GM19328 (cell line): Measurements from ENCODE around the gene MAP7D3.
"Not testable (repeated sequence)": the region's sequence is repeated elsewhere in the genome, so short reads cannot be mapped to it uniquely, and the experiment has no call there.

ENCODE experiments used
- ATAC-seq: cut with Tn5 transposase; IDR thresholded peaks from one replicate; pipeline ENCODE4 v1.9.1; 2021; ENCODE audit warnings: mild to moderate bottlenecking, moderate library complexity; ENCODE audit not compliant: unreplicated experiment

Gene MAP7D3

GRCh38 chrX:136251041-136251991 is at the start of gene MAP7D3:
Gene MAP7D3 (minus strand): TSS chrX:136251400. CDS start chrX:136251358, 42 bp downstream.
- peak; percentile 80 for ATAC-seq

GRCh38 chrX:136300721-136301120 is 49.5 kb upstream of the MAP7D3 start, which contains the start of gene ADGRG4:
Gene ADGRG4 (plus strand): TSS chrX:136300963. CDS start chrX:136308778, 7,815 bp downstream.
- ATAC-seq: not testable (repeated sequence)

GRCh38 chrX:136295380-136295779 is 44.2 kb upstream of the MAP7D3 start:
- no peak for ATAC-seq

- ATAC-seq: no peak
Observed at GRCh38 chrX:136292656-136293055, 41.5 kb upstream of the MAP7D3 start.

GRCh38 chrX:136291824-136292223 is 40.6 kb upstream of the MAP7D3 start:
- ATAC-seq: no peak

GRCh38 chrX:136286375-136286774 is 35.2 kb upstream of the MAP7D3 start:
- not testable (repeated sequence) for ATAC-seq

- ATAC-seq: no peak
Observed at GRCh38 chrX:136275553-136275952, 24.4 kb upstream of the MAP7D3 start.

- no peak for ATAC-seq
Observed at GRCh38 chrX:136273986-136274385, 22.8 kb upstream of the MAP7D3 start.

GRCh38 chrX:136272325-136272724 is 21.1 kb upstream of the MAP7D3 start:
- ATAC-seq: no peak

- no peak for ATAC-seq
Observed at GRCh38 chrX:136271300-136271699, 20.1 kb upstream of the MAP7D3 start.

GRCh38 chrX:136269921-136270320 is 18.7 kb upstream of the MAP7D3 start:
- no peak for ATAC-seq

- peak; percentile 53 for ATAC-seq
Observed at GRCh38 chrX:136268051-136269048, 17.1 kb upstream of the MAP7D3 start.

GRCh38 chrX:136266828-136267227 is 15.6 kb upstream of the MAP7D3 start:
- no peak for ATAC-seq

GRCh38 chrX:136262812-136263315 is 11.7 kb upstream of the MAP7D3 start:
- no peak for ATAC-seq

GRCh38 chrX:136262243-136262642 is 11.0 kb upstream of the MAP7D3 start:
- ATAC-seq: no peak

- no peak for ATAC-seq
Observed at GRCh38 chrX:136261321-136261720, 10.1 kb upstream of the MAP7D3 start.

GRCh38 chrX:136260776-136261175 is 9.6 kb upstream of the MAP7D3 start:
- no peak for ATAC-seq

- ATAC-seq: no peak
Observed at GRCh38 chrX:136259543-136259942, 8.3 kb upstream of the MAP7D3 start.

GRCh38 chrX:136258951-136259350 is 7.8 kb upstream of the MAP7D3 start:
- ATAC-seq: no peak

GRCh38 chrX:136256026-136256425 is 4.8 kb upstream of the MAP7D3 start:
- ATAC-seq: no peak

GRCh38 chrX:136255541-136255940 is 4.3 kb upstream of the MAP7D3 start:
- ATAC-seq: no peak
